Measurements from ENCODE around the gene SIT1. TPM values are rescaled to one million over a fixed set of nuclear protein-coding genes. Genes with fewer than 3 reads are reported as not detected.

SIT1 gene
- total and polyA plus RNA-seq, 8 donors = 0.27 to 2.4 (median 0.55) TPM

DNA sequence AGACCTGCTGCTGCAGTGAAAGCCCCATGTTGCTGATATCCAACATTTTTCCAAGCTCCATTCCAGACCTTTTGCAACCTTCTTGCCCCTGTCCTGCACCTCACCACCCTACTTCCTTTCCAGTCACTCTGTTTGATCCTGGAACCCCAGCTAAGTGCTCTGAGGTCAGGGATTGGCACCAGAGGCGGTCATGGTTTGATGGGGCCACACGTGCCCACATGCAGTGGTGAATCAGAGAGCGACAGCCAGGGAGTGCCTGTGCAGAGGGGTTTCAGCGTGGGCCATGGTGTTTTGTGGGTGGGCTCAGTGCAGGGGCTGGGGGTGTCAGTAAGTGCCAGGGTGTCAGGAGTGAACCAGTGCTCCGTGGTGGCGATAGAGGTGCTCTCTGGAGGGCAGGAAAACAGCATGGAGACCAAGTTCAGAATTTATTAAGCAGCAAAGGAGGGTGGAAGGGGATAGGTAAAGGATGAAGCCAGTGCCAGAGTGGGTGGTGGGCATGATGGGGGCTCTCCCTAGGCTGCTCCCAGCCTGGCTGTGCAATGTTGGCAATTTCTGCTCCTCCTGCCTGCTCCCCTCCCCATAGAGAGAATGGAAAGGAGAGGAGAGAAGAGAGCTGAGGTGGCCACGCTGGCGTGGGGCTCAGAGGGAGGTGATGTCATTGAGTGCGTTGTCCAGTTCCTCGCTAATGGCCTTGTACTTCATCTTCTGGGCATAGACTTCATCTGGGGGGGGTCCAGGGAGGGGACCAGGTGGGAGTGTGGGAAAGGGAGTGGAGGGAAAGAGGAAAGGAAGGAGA lies 32.0 kb upstream of the SIT1 start:
- TF ChIP-seq, protein P1, sequence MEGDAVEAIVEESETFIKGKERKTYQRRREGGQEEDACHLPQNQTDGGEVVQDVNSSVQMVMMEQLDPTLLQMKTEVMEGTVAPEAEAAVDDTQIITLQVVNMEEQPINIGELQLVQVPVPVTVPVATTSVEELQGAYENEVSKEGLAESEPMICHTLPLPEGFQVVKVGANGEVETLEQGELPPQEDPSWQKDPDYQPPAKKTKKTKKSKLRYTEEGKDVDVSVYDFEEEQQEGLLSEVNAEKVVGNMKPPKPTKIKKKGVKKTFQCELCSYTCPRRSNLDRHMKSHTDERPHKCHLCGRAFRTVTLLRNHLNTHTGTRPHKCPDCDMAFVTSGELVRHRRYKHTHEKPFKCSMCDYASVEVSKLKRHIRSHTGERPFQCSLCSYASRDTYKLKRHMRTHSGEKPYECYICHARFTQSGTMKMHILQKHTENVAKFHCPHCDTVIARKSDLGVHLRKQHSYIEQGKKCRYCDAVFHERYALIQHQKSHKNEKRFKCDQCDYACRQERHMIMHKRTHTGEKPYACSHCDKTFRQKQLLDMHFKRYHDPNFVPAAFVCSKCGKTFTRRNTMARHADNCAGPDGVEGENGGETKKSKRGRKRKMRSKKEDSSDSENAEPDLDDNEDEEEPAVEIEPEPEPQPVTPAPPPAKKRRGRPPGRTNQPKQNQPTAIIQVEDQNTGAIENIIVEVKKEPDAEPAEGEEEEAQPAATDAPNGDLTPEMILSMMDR (IDR thresholded peaks at IDR 0.05) = no peak
- intact Hi-C loops (cut with DNase I) = no loop called here
- Histone ChIP-seq H3K27ac (no peak overlapping the region), H3K4me1 (peaks cover 0 to 2% of the 10 kb centered on the region in 2 donors), H3K9me3 (no peaks in the 10 kb centered on the region), H3K4me3 (no peak overlapping the region), H3K36me3 (peaks cover 0 to 18% of the 10 kb centered on the region in 2 donors), H3K27me3 (no peaks in the 10 kb centered on the region)
- DNase-seq (no peak), ATAC-seq (no peak)

DNA sequence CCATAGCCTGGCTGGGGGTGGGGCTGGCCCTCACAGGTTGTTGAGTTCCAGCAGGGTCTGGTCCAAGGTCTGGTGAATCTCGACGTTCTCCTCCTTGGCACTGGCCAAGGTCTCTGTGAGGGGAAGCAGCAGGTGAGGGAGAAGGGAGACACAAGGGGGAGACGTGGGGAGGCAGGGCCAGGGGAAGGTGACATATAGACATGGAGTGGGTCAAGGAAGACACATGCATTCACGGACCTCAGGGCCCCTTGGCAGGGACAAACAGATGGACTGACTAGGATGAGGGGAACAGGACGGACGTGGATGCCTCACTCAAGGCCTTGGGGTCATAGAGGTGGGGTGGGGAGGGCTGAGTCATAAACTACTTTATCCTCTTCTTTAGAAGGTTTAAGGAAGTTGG lies 31.3 kb upstream of the SIT1 start:
- TF ChIP-seq, protein P1 (IDR thresholded peaks at IDR 0.05) = no peak
- Histone ChIP-seq H3K27me3 (peaks cover 0 to 3% of the 10 kb centered on the region in 2 donors), H3K27ac (no peak overlapping the region), H3K9me3 (no peaks in the 10 kb centered on the region), H3K4me3 (no peak overlapping the region), H3K36me3 (peaks cover 0 to 18% of the 10 kb centered on the region in 2 donors), H3K4me1 (peaks cover 0 to 2% of the 10 kb centered on the region in 2 donors)
- intact Hi-C loops (cut with DNase I) = no loop called here
- no peak for ATAC-seq
- DNase-seq = no peak

DNA sequence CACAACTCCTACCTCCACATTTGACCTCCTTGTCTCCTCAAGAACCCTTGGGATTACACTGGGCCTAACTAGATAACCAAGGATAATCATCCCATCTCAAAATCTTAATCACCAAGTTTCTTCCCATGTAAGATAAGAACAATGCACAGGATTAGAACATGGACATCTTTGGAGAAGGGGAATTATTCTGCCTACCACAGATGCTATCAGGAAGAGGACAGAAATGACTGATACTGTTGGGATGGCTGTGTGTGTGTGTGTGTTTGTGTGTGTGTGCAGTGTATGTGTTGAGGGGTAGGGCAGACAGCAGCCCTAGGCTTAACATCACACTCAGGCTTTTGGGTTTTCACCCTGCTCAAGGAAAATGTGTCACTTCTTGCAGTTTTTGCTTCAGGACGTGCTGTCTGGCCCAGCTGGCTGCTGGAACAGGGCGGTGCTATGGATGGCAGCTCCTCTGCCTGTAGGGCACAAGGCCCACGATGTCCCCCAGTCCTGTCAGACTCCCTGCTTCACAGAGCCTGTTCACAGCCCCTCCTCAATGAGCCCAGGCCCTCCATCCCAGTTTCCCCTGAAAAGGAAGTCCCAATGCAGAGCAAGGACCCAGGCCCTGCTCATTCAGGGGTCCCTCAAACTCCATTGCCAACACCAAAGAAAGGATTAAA lies 30.7 kb upstream of the SIT1 start:
- DNase-seq (no peak), ATAC-seq (no peak)
- Histone ChIP-seq H3K36me3 (peaks cover 0 to 18% of the 10 kb centered on the region in 2 donors), H3K9me3 (no peaks in the 10 kb centered on the region), H3K4me1 (peaks cover 0 to 2% of the 10 kb centered on the region in 2 donors), H3K27ac (no peak overlapping the region), H3K27me3 (peaks cover 4 to 7% of the 10 kb centered on the region in 2 donors), H3K4me3 (no peak overlapping the region)
- TF ChIP-seq, protein P1 (IDR thresholded peaks at IDR 0.05) = no peak
- intact Hi-C loops (cut with DNase I) = no loop called here

- DNase-seq (no peak), ATAC-seq (no peak)
- Histone ChIP-seq H3K9me3 (no peaks in the 10 kb centered on the region), H3K4me1 (peaks cover 6 to 12% of the 10 kb centered on the region in 2 donors), H3K27ac (no peak overlapping the region), H3K36me3 (peaks cover 0 to 17% of the 10 kb centered on the region in 2 donors), H3K4me3 (no peak overlapping the region), H3K27me3 (peaks cover 9 to 17% of the 10 kb centered on the region in 2 donors)
- TF ChIP-seq, protein P1 (IDR thresholded peaks at IDR 0.05) = no peak
- intact Hi-C loops (cut with DNase I) = no loop called here
Observed at GRCh38 chr9:35680331-35681105, 29.8 kb upstream of the SIT1 start.
